ENCODE measurements around the gene MFAP3. TPM values are rescaled to one million over a fixed set of nuclear protein-coding genes. Genes with fewer than 3 reads are reported as not detected.

The MFAP3 gene
- total RNA-seq, 1 donor from 2014 or later = 41.5 TPM

DNA sequence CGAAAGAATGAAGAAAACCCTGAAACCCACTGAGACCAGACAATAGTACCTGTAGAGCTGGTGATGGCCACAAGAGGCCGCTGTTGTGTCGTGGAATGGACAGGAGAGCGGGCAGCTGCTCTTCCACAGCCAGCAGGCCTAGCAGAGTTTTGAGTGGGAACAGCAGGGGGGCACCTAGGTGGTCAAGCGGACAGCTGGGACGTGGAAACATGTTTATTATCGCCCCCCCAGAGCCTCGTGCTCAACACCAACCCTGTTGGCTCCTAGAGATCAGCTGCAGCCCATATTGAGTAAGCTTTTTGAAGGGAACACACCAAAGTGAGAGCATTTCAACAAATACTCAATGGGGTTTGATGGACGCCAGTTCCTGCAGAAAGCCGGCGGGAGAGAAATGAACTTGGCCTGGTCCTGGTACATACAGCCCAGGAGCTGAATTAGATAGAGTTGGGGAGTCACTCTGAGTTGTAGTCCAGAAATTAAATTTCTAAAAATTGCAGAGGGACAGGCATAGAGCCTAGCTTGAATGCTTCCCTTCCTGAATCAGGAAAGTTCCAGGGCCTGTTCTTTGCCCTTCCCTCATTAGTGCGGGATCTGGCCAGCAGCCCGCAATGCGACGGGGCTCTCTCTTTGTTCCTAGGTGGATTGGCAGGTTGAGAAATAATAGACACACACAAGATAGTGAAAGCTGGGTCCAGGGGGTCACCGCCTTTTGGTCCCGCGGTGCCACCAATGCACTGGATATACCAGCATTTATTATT lies 33.8 kb downstream of the MFAP3 start:
- Mint-ChIP-seq H3K9me3 (peaks cover 10% of the 10 kb centered on the region), H3K27me3 (ENCODE audit: low read depth) (peaks cover 14% of the 10 kb centered on the region), H3K36me3 (peaks cover 2% of the 10 kb centered on the region), H3K4me1 (peaks cover 3% of the 10 kb centered on the region), H3K27ac (no peak overlapping the region), H3K4me3 (no peak overlapping the region)
- TF ChIP-seq, protein P1, sequence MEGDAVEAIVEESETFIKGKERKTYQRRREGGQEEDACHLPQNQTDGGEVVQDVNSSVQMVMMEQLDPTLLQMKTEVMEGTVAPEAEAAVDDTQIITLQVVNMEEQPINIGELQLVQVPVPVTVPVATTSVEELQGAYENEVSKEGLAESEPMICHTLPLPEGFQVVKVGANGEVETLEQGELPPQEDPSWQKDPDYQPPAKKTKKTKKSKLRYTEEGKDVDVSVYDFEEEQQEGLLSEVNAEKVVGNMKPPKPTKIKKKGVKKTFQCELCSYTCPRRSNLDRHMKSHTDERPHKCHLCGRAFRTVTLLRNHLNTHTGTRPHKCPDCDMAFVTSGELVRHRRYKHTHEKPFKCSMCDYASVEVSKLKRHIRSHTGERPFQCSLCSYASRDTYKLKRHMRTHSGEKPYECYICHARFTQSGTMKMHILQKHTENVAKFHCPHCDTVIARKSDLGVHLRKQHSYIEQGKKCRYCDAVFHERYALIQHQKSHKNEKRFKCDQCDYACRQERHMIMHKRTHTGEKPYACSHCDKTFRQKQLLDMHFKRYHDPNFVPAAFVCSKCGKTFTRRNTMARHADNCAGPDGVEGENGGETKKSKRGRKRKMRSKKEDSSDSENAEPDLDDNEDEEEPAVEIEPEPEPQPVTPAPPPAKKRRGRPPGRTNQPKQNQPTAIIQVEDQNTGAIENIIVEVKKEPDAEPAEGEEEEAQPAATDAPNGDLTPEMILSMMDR (IDR thresholded peaks at IDR 0.05; ENCODE audit: unreplicated experiment) = peak; percentile 94
- DNase-seq (ENCODE audit: low spot score in 2 of 2, unreplicated experiment in 2 of 2) = peak; percentile 79 to 89

GRCh38 chr5:154076240-154076922 lies 37.6 kb downstream of the MFAP3 start:
- Mint-ChIP-seq H3K9me3 (no peaks in the 10 kb centered on the region), H3K27me3 (ENCODE audit: low read depth) (peaks cover 10% of the 10 kb centered on the region), H3K36me3 (no peaks in the 10 kb centered on the region), H3K27ac (no peak overlapping the region), H3K4me3 (no peak overlapping the region), H3K4me1 (peaks cover 10% of the 10 kb centered on the region)
- TF ChIP-seq, protein P1 (IDR thresholded peaks at IDR 0.05; ENCODE audit: unreplicated experiment) = no peak
- DNase-seq (ENCODE audit: low spot score in 2 of 2, unreplicated experiment in 2 of 2) = no peak

GRCh38 chr5:154077696-154078095 lies 38.9 kb downstream of the MFAP3 start:
- Mint-ChIP-seq H3K4me3 (no peak overlapping the region), H3K27ac (no peak overlapping the region), H3K36me3 (no peaks in the 10 kb centered on the region), H3K4me1 (peaks cover 10% of the 10 kb centered on the region), H3K27me3 (ENCODE audit: low read depth) (peaks cover 4% of the 10 kb centered on the region), H3K9me3 (no peaks in the 10 kb centered on the region)
- no peak for DNase-seq (ENCODE audit: low spot score in 2 of 2, unreplicated experiment in 2 of 2)
- TF ChIP-seq, protein P1 (IDR thresholded peaks at IDR 0.05; ENCODE audit: unreplicated experiment) = no peak

GRCh38 chr5:154078272-154078671 lies 39.5 kb downstream of the MFAP3 start:
- H3K27ac Mint-ChIP-seq = no peak overlapping the region

DNA sequence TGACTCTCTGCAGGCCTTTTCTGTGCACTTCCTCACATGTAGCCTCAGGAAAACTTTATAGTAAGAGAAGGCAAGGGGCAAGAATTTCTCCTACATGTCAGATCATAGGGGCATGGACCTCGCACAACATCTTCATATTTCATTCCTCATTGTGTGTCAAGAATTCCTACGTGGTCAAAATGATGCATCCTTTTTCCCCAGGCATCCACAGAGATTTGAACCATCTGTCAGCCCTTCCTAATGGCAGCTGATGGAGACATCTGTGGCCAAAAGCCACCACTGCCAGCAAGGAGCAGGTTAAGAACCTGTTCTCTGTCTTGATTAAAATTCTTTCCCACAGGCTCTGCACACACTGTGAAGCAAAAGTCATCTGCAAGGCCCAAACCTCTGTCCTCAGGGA lies 42.5 kb downstream of the MFAP3 start:
- TF ChIP-seq, protein P1 (IDR thresholded peaks at IDR 0.05; ENCODE audit: unreplicated experiment) = no peak
- H3K9me3 Mint-ChIP-seq = no peaks in the 10 kb centered on the region
- peaks cover 10% of the 10 kb centered on the region for H3K4me1 Mint-ChIP-seq
- no peak overlapping the region for H3K4me3 Mint-ChIP-seq
- DNase-seq (ENCODE audit: low spot score in 2 of 2, unreplicated experiment in 2 of 2) = no peak
- peaks cover 4% of the 10 kb centered on the region for H3K27me3 Mint-ChIP-seq (ENCODE audit: low read depth)
- H3K36me3 Mint-ChIP-seq = no peaks in the 10 kb centered on the region
- H3K27ac Mint-ChIP-seq = no peak overlapping the region

More at GRCh38 chr5:154078272-154078671, 39.5 kb downstream of the MFAP3 start:
- H3K4me1 Mint-ChIP-seq = peaks cover 10% of the 10 kb centered on the region
- no peak overlapping the region for H3K4me3 Mint-ChIP-seq
- H3K27me3 Mint-ChIP-seq (ENCODE audit: low read depth) = peaks cover 4% of the 10 kb centered on the region
- TF ChIP-seq, protein P1 (IDR thresholded peaks at IDR 0.05; ENCODE audit: unreplicated experiment) = no peak
- H3K36me3 Mint-ChIP-seq = no peaks in the 10 kb centered on the region
- no peaks in the 10 kb centered on the region for H3K9me3 Mint-ChIP-seq
- DNase-seq (ENCODE audit: low spot score in 2 of 2, unreplicated experiment in 2 of 2) = no peak

Data from mesothelial cell of epicardium (in vitro differentiated cells).